Osteoblast (primary cell): ENCODE data around the gene OSBPL7. TPM values are rescaled to one million over a fixed set of nuclear protein-coding genes. Genes with fewer than 3 reads are reported as not detected.

ENCODE experiments used
- DNase-seq: peaks from one replicate; pipeline ENCODE4 v3.0.0; 2011; ENCODE audit warnings: low spot score, mixed read lengths; ENCODE audit not compliant: insufficient read length; ENCODE audit errors: missing footprints
- H2AFZ ChIP-seq: 2 replicates; pipeline ENCODE4 v1.6.0; 2011; ENCODE audit warnings: mild to moderate bottlenecking, low read length
- H3K27ac ChIP-seq: 2 replicates; pipeline ENCODE4 v1.5.1; 2011; ENCODE audit warnings: mild to moderate bottlenecking, low read depth, low read length, moderate library complexity
- H3K27me3 ChIP-seq: 2 replicates; pipeline ENCODE4 v1.6.0; 2012; ENCODE audit warnings: mild to moderate bottlenecking, control low read depth, inconsistent platforms, low read length, moderate library complexity; ENCODE audit not compliant: insufficient read depth
- H3K36me3 ChIP-seq: 2 replicates; pipeline ENCODE4 v1.5.1; 2011; ENCODE audit warnings: mild to moderate bottlenecking, low read length, control low read depth, moderate library complexity; ENCODE audit not compliant: insufficient read depth
- H3K4me1 ChIP-seq: 2 replicates; pipeline ENCODE4 v1.5.1; 2011; ENCODE audit warnings: mild to moderate bottlenecking, low read length, control low read depth, moderate library complexity; ENCODE audit not compliant: insufficient read depth
- H3K4me2 ChIP-seq: 2 replicates; pipeline ENCODE4 v1.6.0; 2011; ENCODE audit warnings: mild to moderate bottlenecking, low read length; ENCODE audit not compliant: insufficient read depth
- H3K4me3 ChIP-seq: fragments of 200-600 bp; sonication (generic); 3 replicates; pipeline ENCODE4 v1.5.1; 2012; ENCODE audit warnings: mild to moderate bottlenecking, low read length, inconsistent platforms; ENCODE audit not compliant: insufficient read depth
- H3K79me2 ChIP-seq: 2 replicates; pipeline ENCODE4 v1.6.0; 2012; ENCODE audit warnings: mild to moderate bottlenecking, low read length, control low read depth, inconsistent platforms; ENCODE audit not compliant: insufficient read depth
- H3K9me3 ChIP-seq: 2 replicates; pipeline ENCODE4 v1.5.1; 2011; ENCODE audit warnings: low read depth, low read length, control low read depth
- H4K20me1 ChIP-seq: 2 replicates; pipeline ENCODE4 v1.6.0; 2012; ENCODE audit warnings: mild to moderate bottlenecking, low read length, control low read depth; ENCODE audit not compliant: insufficient read depth
- total RNA-seq: library from RNA; depleted of rRNA; stranded (reverse); fragments of >200 nt; gene quantifications from 2 replicates; pipeline ENCODE4 v1.2.3, GENCODE V29; 2012
- TF ChIP-seq, protein P1 (sequence below): IDR thresholded peaks from 2 replicates; pipeline ENCODE4 v1.5.1; 2011; ENCODE audit warnings: mild to moderate bottlenecking, low read depth, low read length, moderate library complexity; ENCODE audit errors: extremely low read depth

OSBPL7 gene
- total RNA-seq, 1 donor: 8.0 TPM

DNA sequence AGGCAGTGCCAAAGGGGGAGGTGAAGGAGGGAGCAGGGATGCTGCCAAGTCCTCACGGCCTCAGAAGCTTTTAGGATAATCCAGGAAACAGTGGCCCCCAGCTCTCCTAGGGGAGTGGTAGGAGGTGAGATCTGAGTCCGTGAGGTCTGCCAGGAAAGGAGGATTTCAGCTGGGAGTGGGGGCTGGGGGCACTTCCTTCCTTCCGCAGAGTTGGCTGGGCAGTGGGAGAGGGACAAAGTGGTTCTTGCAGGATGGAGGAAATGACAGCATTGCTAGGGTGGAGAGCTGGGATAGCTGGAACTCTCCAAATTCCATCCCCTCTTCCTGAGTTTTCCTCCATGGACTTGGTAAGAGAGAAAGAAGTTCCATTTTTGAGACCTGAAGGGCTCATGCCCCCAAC, 34.1 kb upstream of the OSBPL7 start:
- H3K9me3 ChIP-seq: no peaks in the 10 kb centered on the region
- DNase-seq: peak; percentile 62
- H3K4me3 ChIP-seq: no peak overlapping the region
- H3K36me3 ChIP-seq: no peaks in the 10 kb centered on the region
- TF ChIP-seq, protein P1, sequence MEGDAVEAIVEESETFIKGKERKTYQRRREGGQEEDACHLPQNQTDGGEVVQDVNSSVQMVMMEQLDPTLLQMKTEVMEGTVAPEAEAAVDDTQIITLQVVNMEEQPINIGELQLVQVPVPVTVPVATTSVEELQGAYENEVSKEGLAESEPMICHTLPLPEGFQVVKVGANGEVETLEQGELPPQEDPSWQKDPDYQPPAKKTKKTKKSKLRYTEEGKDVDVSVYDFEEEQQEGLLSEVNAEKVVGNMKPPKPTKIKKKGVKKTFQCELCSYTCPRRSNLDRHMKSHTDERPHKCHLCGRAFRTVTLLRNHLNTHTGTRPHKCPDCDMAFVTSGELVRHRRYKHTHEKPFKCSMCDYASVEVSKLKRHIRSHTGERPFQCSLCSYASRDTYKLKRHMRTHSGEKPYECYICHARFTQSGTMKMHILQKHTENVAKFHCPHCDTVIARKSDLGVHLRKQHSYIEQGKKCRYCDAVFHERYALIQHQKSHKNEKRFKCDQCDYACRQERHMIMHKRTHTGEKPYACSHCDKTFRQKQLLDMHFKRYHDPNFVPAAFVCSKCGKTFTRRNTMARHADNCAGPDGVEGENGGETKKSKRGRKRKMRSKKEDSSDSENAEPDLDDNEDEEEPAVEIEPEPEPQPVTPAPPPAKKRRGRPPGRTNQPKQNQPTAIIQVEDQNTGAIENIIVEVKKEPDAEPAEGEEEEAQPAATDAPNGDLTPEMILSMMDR: no peak
- no peaks in the 10 kb centered on the region for H4K20me1 ChIP-seq
- H3K27me3 ChIP-seq: peaks cover 56% of the 10 kb centered on the region
- no peaks in the 10 kb centered on the region for H3K79me2 ChIP-seq
- no peak overlapping the region for H3K27ac ChIP-seq
- H3K4me1 ChIP-seq: peaks cover 7% of the 10 kb centered on the region
- H2AFZ ChIP-seq: no peak overlapping the region
- H3K4me2 ChIP-seq: no peak overlapping the region

GRCh38 chr17:47853616-47854015, 32.0 kb upstream of the OSBPL7 start:
- H3K27me3 ChIP-seq: peaks cover 69% of the 10 kb centered on the region
- peak; percentile 49 for DNase-seq
- H3K36me3 ChIP-seq: no peaks in the 10 kb centered on the region
- peaks cover 7% of the 10 kb centered on the region for H3K4me1 ChIP-seq
- no peak overlapping the region for H2AFZ ChIP-seq
- no peaks in the 10 kb centered on the region for H3K9me3 ChIP-seq
- no peaks in the 10 kb centered on the region for H3K79me2 ChIP-seq
- H3K4me3 ChIP-seq: no peak overlapping the region
- H4K20me1 ChIP-seq: no peaks in the 10 kb centered on the region
- H3K4me2 ChIP-seq: no peak overlapping the region
- H3K27ac ChIP-seq: no peak overlapping the region
- TF ChIP-seq, protein P1: no peak

GRCh38 chr17:47852113-47852949, 30.7 kb upstream of the OSBPL7 start:
- Histone ChIP-seq H3K9me3 (no peaks in the 10 kb centered on the region), H3K4me3 (no peak overlapping the region), H4K20me1 (no peaks in the 10 kb centered on the region), H3K36me3 (no peaks in the 10 kb centered on the region), H3K79me2 (no peaks in the 10 kb centered on the region), H3K4me2 (no peak overlapping the region), H3K27me3 (peaks cover 79% of the 10 kb centered on the region), H3K27ac (no peak overlapping the region), H2AFZ (no peak overlapping the region), H3K4me1 (peaks cover 9% of the 10 kb centered on the region)
- DNase-seq: peak; percentile 60
- TF ChIP-seq, protein P1: no peak

DNA sequence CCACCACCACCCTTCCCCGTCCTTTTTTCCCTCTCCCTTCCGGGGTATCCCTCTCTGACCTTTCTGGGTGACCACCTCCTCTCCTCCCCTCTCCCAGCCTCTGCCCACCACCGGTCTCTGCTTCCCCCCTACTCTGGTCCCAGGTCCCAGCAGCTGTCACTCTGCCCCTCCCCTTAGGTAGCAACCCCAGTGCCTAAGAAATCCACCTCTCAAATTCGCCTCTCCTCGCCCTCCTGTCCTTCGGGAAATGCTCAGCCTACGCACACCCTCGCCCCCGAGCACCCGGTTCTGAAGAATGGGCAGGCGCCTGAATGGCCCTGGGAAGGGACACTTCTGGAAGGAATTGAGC, 30.1 kb upstream of the OSBPL7 start:
- no peak overlapping the region for H3K4me3 ChIP-seq
- peaks cover 84% of the 10 kb centered on the region for H3K27me3 ChIP-seq
- no peak overlapping the region for H3K27ac ChIP-seq
- no peaks in the 10 kb centered on the region for H4K20me1 ChIP-seq
- peak; percentile 8 for DNase-seq
- H3K79me2 ChIP-seq: no peaks in the 10 kb centered on the region
- TF ChIP-seq, protein P1: no peak
- no peaks in the 10 kb centered on the region for H3K36me3 ChIP-seq
- peaks cover 12% of the 10 kb centered on the region for H3K4me1 ChIP-seq
- no peak overlapping the region for H2AFZ ChIP-seq
- H3K9me3 ChIP-seq: no peaks in the 10 kb centered on the region
- no peak overlapping the region for H3K4me2 ChIP-seq
